Measurements from ENCODE around the gene MPO. TPM values are rescaled to one million over a fixed set of nuclear protein-coding genes. Genes with fewer than 3 reads are reported as not detected.

MPO gene
- total and polyA plus RNA-seq, 2 donors (not counting 1 experiment from before 2014, with no cell fraction given), result 0.07 TPM; not detected in 1

DNA sequence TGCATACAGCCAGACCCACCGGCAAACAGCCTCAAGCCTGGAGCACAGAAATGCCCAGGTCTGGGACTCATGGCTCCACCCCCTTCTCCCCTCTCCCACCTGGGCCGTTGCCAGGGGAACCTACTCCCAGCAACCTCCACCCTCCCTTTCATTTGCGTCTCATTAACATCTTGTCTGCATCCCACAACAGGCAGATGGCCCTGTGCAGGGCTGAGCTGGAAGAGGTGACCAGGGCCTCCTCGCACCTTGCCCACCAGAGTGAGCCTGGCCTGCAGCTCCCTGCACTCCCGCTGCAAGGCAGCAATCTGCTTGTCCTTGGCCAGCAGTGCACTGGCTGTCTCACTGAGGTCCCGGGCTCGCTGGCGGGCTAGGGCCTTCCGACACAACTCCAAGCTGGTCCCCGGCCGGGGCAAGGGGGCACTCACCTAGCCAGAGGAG, 44.6 kb upstream of the MPO start:
- DNase-seq (no peak), ATAC-seq (ENCODE audit: low read depth) (no peak)
- H3K36me3 ChIP-seq (replicated peaks in 1 of 2; ENCODE audit: control extremely low read depth in 1 of 2, control insufficient read depth in 1 of 2, extremely low read depth in 1 of 2, insufficient read depth in 2 of 2, low read length in 1 of 2), result peaks cover 2 to 9% of the 10 kb centered on the region in 2 experiments
- Mint-ChIP-seq H3K9me3 (ENCODE audit: insufficient read depth) (no peaks in the 10 kb centered on the region), H3K27ac (peak overlapping the region; percentile 62), H3K4me3 (peak overlapping the region; percentile 76), H3K4me1 (peaks cover 57% of the 10 kb centered on the region), H3K27me3 (no peaks in the 10 kb centered on the region)
- H2AFZ ChIP-seq (ENCODE audit: insufficient read depth, low read depth, low read length, poor library complexity, severe bottlenecking), result no peak overlapping the region
- peaks cover 24% of the 10 kb centered on the region for H4K20me1 ChIP-seq (ENCODE audit: control insufficient read depth, insufficient read depth, low read length, poor library complexity, severe bottlenecking)
- peak overlapping the region in 2 of 5 experiments; percentile 49 to 63 for H3K4me3 ChIP-seq (ENCODE audit: control extremely low read depth in 1 of 5, extremely low read depth in 1 of 5, insufficient read depth in 1 of 5, low read depth in 2 of 5, low read length in 4 of 5)
- WGBS (ENCODE audit: insufficient coverage), result 86% methylated on average over 11 of the region's 11 CpGs
- H3K27me3 ChIP-seq (replicated peaks in 1 of 4; ENCODE audit: control extremely low read depth in 1 of 4, control insufficient read depth in 3 of 4, insufficient read depth in 4 of 4, low read length in 3 of 4), result no peaks in the 10 kb centered on the region
- no peaks in the 10 kb centered on the region for H3K9me3 ChIP-seq (ENCODE audit: control extremely low read depth in 1 of 3, control insufficient read depth in 2 of 3, insufficient read depth in 1 of 3, low read length in 2 of 3)
- TF ChIP-seq EZH2 (IDR thresholded peaks at IDR 0.05; ENCODE audit: borderline replicate concordance, insufficient read depth, low read depth, low read length, poor library complexity, severe bottlenecking), result no peak
- TF ChIP-seq, protein P1, sequence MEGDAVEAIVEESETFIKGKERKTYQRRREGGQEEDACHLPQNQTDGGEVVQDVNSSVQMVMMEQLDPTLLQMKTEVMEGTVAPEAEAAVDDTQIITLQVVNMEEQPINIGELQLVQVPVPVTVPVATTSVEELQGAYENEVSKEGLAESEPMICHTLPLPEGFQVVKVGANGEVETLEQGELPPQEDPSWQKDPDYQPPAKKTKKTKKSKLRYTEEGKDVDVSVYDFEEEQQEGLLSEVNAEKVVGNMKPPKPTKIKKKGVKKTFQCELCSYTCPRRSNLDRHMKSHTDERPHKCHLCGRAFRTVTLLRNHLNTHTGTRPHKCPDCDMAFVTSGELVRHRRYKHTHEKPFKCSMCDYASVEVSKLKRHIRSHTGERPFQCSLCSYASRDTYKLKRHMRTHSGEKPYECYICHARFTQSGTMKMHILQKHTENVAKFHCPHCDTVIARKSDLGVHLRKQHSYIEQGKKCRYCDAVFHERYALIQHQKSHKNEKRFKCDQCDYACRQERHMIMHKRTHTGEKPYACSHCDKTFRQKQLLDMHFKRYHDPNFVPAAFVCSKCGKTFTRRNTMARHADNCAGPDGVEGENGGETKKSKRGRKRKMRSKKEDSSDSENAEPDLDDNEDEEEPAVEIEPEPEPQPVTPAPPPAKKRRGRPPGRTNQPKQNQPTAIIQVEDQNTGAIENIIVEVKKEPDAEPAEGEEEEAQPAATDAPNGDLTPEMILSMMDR (IDR thresholded peaks at IDR 0.05), result no peak
- H3K79me2 ChIP-seq (ENCODE audit: control insufficient read depth, insufficient read depth, low read length), result peaks cover 20% of the 10 kb centered on the region
- ChIA-PET CTCF (interaction anchor here (1.3 to 17.9 kb wide), 4 partner anchors 9 to 27 kb away, joined by 4 to 587 read pairs (median 48); partner anchors contain the start of gene SUPT4H1), POLR2A (interaction anchor here (3.6 to 19.3 kb wide), 3 partner anchors 8 to 27 kb away, joined by 44 to 663 read pairs (median 44); partner anchors contain the start of gene SUPT4H1)
- peak overlapping the region; percentile 55 for H3K9ac ChIP-seq (ENCODE audit: low read length)
- peak overlapping the region; percentile 87 for H3K4me2 ChIP-seq (replicated peaks; ENCODE audit: low read depth, low read length, poor library complexity, severe bottlenecking)
- H3K4me1 ChIP-seq (ENCODE audit: control insufficient read depth in 2 of 2, insufficient read depth in 2 of 2, low read length in 2 of 2), result peaks cover 32 to 58% of the 10 kb centered on the region in 2 donors
- intact Hi-C loops (cut with micrococcal nuclease), result no loop called here
- no peak overlapping the region for H3K27ac ChIP-seq (ENCODE audit: low read length in 2 of 2)
